Measurements from ENCODE around the gene MGAT2.
"Not testable (repeated sequence)": the region's sequence is repeated elsewhere in the genome, so short reads cannot be mapped to it uniquely, and the experiment has no call there.

The MGAT2 gene

DNA sequence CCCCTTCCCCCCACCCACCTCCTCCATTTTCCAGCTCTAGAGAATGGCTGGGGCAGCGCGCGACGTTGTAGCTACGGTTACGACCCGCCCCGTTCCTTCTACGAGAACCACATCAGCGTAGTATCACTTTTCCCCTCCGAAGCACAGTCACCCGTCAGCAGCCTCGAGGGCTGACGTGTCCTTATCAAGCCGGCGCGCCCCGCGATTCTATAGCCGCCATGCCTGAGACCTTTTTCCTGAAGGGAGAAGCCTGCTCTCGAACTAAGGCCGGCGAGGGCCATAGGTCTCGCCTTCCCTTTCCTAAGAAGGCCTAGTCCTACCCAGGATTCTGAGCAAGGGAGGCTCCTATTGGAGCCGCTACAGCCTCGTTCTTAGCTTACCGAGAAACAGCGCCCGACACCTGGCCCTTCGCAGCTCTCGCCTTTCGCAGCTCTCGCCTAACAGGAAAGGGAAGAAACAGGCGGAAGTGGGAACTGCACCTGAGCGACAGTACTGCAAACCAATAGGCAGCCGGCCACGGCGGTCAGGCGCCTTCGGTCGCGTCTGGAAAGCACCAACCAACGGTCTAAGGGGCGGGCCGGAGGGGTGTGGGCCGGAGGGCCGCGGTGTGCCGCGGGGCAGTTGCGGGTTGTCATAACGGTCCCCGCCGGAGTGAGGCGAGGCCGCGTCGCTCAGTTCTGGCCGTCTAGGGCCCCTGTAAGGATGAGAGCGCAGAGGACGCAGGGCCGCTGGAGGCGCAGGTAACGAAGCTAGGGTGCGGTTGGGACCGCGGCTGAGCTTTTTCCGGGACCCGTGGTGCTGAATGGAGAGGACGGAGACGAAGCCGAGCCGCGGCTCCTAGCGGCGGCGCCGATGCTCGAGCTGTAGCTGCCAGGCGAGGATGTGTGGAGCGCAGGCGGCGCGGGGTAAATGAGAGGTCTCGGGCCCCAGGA, at the start of gene MGAT2, which contains the start of gene RPL36AL:
Gene MGAT2, plus strand, starts transcription at position 618 of the 932 bp plus-strand sequence. CDS start 470 bp downstream, outside the sequence.
Gene RPL36AL, minus strand, starts transcription at position 445 of the 932 bp plus-strand sequence. CDS start 1,522 bp downstream, outside the sequence.
- no peak for FAIRE-seq

GRCh38 chr14:49574038-49574437, 46.6 kb upstream of the MGAT2 start:
- FAIRE-seq = no peak

DNA sequence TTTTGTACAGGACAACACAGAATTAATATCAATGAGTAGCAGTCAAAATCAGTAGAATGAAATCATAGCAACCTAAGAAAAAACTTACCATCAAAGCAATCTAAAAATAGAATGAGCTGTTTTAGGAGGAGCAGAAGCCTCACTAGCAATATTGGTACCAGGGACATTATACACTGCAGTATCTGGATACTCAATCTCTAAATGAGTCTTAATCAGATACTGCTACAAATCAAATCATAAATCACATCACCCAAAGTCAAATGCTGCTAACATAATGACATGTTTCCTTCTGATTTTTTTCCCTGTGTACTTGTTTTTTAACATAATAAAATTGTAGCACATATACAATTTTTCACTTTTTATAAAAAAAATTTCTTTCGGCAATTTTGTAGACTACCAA, 42.5 kb upstream of the MGAT2 start:
- no peak for FAIRE-seq

- no peak for FAIRE-seq
These were observed 40.8 kb upstream of the MGAT2 start for GRCh38 chr14:49579841-49580240.

DNA sequence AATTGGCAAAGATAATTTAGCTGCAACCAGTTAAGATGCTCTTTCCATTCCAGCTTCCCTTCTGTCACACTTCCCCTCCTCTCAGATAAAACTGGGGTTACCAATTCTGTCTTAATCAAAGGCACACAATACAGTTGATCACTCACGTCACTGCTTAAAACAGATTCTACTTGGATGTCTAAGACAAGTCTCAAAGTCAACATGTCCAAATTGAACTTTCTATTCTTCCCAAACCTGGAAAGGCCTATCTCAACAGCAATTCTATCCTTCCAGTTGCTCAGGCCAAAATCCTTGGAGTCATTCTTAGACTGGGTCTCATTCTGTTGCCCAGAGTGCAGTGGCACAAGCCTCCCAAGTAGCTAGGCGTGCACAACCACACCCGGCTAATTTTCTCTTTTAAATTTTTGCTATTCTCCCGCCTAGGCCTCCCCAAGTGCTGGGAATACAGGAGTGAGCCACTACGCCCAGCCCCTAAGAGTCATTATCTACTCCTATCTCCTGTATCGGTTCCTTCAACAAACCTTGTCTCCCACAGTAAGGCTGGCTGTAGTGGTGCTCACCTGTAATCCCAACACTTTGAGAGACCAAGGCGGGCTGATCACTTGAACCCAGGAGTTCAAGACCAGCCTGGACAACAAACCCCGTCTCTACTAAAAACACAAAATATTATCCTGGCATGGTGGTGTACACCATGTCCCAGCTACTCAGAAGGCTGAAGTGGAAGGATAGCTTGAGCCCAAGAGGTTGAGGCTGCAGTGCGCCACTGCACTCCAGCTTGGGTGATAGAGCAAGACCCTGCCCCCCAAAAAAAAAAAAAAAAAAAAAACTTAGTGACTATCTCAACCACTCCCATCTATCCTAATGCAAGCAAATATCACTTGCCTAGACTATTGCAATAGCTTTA, 39.1 kb upstream of the MGAT2 start:
- no peak for FAIRE-seq

DNA sequence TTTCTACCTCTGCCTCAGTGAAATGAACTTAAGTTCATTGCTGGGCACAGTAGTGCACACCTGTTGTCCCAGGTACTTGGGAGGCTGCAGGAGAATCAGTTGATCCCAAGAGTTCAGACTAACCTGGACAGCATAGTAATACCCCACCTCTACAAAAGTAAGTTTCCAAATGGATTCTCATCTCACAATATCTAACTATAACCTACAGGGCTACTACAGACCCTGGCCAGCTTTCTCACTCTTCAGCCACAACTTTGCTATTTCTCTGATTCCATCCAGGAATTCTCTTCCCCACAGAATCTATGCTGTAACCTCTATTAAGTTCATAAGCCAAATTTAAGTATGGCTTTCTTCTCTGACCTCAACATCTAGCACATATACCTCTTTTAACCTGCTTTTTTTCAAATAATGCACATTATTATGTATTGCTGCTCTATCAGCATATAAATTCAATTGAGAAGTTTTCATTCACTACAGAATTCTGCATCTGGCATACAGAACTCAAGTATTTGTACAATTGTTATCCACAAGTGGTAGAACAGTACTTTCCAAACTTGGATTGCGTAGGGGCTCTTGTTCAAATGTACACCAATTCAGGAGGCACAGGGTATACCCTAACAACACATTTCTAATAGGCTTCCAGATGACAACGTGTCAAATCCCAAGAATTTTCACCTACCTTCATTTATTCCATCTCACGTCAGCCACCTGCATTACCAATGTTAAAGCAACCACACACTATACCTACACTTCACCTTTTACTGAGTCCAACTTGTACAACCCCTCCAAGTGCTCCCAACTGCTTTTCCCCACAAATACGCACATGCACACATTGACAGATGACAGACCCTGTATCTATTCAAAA, 38.3 kb upstream of the MGAT2 start:
- FAIRE-seq = no peak

DNA sequence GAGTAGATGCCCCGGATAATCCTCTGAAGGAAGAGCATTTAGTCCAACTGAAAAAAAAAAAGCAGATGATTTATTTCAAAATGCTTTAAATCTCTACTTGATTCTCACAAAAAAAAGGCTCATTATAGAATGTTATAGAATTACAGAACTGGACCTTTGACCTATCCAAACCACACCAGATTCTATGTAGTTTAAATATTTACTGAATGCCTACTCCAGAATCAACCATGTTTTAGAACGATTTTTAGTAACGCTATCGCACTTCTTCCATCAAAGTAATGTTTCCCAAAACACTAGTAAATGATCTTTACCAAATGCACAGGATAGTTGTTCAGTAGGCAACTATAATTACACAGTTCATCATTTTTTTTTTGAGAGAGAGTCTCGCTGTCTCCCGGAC, 37.0 kb upstream of the MGAT2 start:
- no peak for FAIRE-seq

GRCh38 chr14:49584058-49584457, 36.5 kb upstream of the MGAT2 start:
- no peak for FAIRE-seq

GRCh38 chr14:49584981-49585640, 35.5 kb upstream of the MGAT2 start:
- FAIRE-seq = not testable (repeated sequence)

- peak; percentile 86 for FAIRE-seq
These were observed 34.6 kb upstream of the MGAT2 start, which contains the start of gene RPS29 for GRCh38 chr14:49585803-49586672. Gene RPS29, minus strand, starts transcription at chr14:49586380. Its CDS starts 34 bp downstream, at chr14:49586346.

DNA sequence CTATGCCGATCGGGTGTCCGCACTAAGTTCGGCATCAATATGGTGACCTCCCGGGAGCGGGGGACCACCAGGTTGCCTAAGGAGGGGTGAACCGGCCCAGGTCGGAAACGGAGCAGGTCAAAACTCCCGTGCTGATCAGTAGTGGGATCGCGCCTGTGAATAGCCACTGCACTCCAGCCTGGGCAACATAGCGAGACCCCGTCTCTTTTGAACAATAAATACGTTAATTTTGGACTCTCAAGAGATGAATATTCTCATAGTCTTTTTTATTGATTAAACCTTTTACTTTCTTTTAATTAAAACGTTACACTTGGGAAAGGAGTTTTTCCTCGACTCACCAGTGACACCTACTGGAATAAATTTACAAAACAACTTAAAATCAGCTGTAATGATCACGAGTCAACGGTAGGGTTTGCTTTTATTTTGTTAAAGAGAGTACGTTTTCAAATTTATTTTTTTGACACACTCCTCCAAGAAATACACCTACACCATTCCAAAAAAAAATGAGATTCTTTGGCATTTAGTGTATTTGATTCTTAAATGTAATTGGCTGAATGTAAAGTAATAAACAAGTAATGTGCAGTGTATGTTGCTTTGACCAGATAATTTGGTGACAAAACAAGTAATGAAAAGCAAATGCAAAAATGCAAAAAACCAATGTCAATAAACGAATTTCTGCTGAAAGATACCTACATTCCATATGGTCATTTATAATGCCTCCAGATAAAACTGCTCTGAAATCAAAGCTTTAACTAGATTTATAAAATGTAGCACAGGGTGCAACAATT, 33.7 kb upstream of the MGAT2 start:
- peak; percentile 92 for FAIRE-seq

GRCh38 chr14:49589387-49589786, 31.2 kb upstream of the MGAT2 start:
- no peak for FAIRE-seq

DNA sequence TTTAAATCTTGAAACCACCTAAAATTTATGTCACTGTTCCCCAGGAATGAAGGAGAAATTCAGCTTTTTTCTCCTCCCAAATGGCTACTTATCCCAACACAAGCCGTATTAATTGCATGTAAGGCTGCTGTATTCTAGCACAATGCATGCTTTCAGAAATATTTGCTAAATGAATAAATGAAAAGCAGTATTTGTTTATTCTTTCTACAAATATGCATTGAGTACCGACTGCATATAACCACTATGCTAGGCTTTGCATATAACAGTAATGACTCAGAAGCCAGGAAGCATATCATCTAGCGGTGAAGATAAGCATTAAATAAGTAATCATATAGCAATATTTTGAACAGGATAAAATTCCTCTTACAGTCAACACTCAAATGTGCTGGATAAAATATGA, 27.6 kb upstream of the MGAT2 start:
- no peak for FAIRE-seq

- FAIRE-seq = no peak
These were observed 26.1 kb upstream of the MGAT2 start for GRCh38 chr14:49594347-49595091.

- FAIRE-seq = no peak
These were observed 22.5 kb upstream of the MGAT2 start for GRCh38 chr14:49598189-49598484.

- FAIRE-seq = no peak
These were observed 21.9 kb upstream of the MGAT2 start, which contains the start of gene LRR1 for GRCh38 chr14:49598485-49599300. Gene LRR1, plus strand, starts transcription at chr14:49598940. Its CDS starts 81 bp downstream, at chr14:49599021.

GRCh38 chr14:49607583-49607982, 13.0 kb upstream of the MGAT2 start:
- FAIRE-seq = no peak

- FAIRE-seq = no peak
These were observed 8.3 kb upstream of the MGAT2 start for GRCh38 chr14:49612251-49612650.
